HepG2 (cell line): ENCODE results near the gene SEMA6B. TPM values are rescaled to one million over a fixed set of nuclear protein-coding genes. Genes with fewer than 3 reads are reported as not detected.

Experiments
- BRF2 ChIP-seq: sonication (generic); formaldehyde crosslinking; IDR thresholded peaks from 2 replicates; pipeline ENCODE4 v1.8.1; 2022; ENCODE audit warnings: mild to moderate bottlenecking, missing genetic modification reagents
- PRDM10 ChIP-seq: sonication (generic); formaldehyde crosslinking; IDR thresholded peaks from 2 replicates; pipeline ENCODE4 v1.4.0; 2020; ENCODE audit warnings: low read depth, missing genetic modification reagents
- SNAPC2 ChIP-seq: sonication (generic); formaldehyde crosslinking; IDR thresholded peaks from 2 replicates; pipeline ENCODE4 v1.8.1; 2022; ENCODE audit warnings: mild to moderate bottlenecking, missing genetic modification reagents
- ZBTB10 ChIP-seq: sonication (generic); formaldehyde crosslinking; IDR thresholded peaks from 2 replicates; pipeline ENCODE4 v1.4.0; 2020; ENCODE audit warnings: missing genetic modification reagents, borderline replicate concordance
- ZNF567 ChIP-seq: sonication (generic); formaldehyde crosslinking; IDR thresholded peaks from 2 replicates; pipeline ENCODE4 v1.8.1; 2023; ENCODE audit warnings: mild to moderate bottlenecking, missing genetic modification reagents, borderline replicate concordance
- ZNF841 ChIP-seq: sonication (generic); formaldehyde crosslinking; IDR thresholded peaks from 2 replicates; pipeline ENCODE4 v1.8.1; 2023; ENCODE audit warnings: missing genetic modification reagents, borderline replicate concordance
- ZUFSP ChIP-seq: sonication (generic); formaldehyde crosslinking; IDR thresholded peaks from 2 replicates; pipeline ENCODE4 v1.9.0; 2021; ENCODE audit warnings: missing genetic modification reagents, mild to moderate bottlenecking, borderline replicate concordance
- polyA plus RNA-seq, 8 experiments: library from polyadenylated mRNA; depleted of rRNA in 3 of 8; stranded (reverse) in 7 of 8; unstranded in 1 of 8; fragments of >200 nt; fragmentation: Illumina TruSeq in 4 of 8; extraction: Trizol in 4 of 8; gene quantifications; 2 replicates each; pipeline versions ENCODE4 v1.2.1 to v1.2.3, GENCODE V29; 2011 to 2016; ENCODE audit warnings: low read depth in 4 of 8, missing spikeins in 1 of 8, mixed read lengths in 1 of 8; ENCODE audit not compliant: insufficient read depth in 1 of 8
- total RNA-seq, 5 experiments: library from RNA; depleted of rRNA; stranded (reverse); fragments of >200 nt; fragmentation: Illumina TruSeq; extraction: Trizol; gene quantifications; 2 replicates each; pipeline ENCODE4 v1.2.3, GENCODE V29; 2016; ENCODE audit warnings: low read depth in 1 of 5
- TF ChIP-seq, protein P1 (sequence below): sonication (generic); formaldehyde crosslinking; IDR thresholded peaks from 2 replicates; pipeline ENCODE4 v1.5.0; 2020; ENCODE audit warnings: missing genetic modification reagents
- TF ChIP-seq, protein P2 (sequence below): sonication (generic); formaldehyde crosslinking; IDR thresholded peaks from 2 replicates; pipeline ENCODE4 v1.9.0; 2021; ENCODE audit warnings: missing genetic modification reagents, borderline replicate concordance

The SEMA6B gene
- total and polyA plus RNA-seq, 2 of the 13 experiments (the other 11 are each of a cell fraction or from before 2014, with no cell fraction given): 45.5 to 67.1 TPM

DNA sequence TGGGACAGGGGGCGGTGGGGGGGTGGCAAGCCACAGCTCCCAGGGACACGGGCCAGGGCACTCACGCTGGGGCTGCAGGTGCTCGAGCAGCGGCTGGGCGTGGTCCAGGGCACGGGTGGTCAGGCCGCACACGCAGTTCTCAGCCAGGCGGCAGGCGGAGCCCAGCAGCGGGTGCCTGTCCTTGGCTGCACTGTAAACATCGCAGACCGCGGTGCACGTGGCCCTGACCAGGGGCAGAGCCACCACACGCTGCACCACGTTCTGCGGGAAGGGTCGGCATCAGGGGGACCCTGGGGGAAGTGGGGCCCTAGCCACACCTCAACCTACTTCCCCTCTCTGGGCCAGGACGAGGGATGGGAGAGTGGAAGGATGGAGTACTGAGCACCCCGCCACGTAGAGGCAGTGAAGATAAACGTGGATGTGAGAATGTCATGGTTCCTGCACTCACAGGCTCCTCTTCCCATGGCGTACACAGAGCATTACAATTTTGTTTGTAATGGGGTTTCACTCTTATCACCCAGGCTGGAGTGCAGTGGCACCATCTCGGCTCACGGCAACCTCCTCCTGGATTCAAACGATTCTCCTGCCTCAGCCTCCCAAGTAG, 27.8 kb downstream of the SEMA6B start (continued):
- TF ChIP-seq ZBTB10 (CRISPR knock-in tag) (no peak), PRDM10 (CRISPR knock-in tag) (no peak), ZNF567 (CRISPR knock-in tag) (no peak), BRF2 (CRISPR knock-in tag) (no peak), ZUFSP (no peak), ZNF841 (no peak), SNAPC2 (no peak; the same call in 1 of the 2 replicates)
- TF ChIP-seq, protein P1, sequence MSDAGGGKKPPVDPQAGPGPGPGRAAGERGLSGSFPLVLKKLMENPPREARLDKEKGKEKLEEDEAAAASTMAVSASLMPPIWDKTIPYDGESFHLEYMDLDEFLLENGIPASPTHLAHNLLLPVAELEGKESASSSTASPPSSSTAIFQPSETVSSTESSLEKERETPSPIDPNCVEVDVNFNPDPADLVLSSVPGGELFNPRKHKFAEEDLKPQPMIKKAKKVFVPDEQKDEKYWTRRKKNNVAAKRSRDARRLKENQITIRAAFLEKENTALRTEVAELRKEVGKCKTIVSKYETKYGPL: no peak
- TF ChIP-seq, protein P2, sequence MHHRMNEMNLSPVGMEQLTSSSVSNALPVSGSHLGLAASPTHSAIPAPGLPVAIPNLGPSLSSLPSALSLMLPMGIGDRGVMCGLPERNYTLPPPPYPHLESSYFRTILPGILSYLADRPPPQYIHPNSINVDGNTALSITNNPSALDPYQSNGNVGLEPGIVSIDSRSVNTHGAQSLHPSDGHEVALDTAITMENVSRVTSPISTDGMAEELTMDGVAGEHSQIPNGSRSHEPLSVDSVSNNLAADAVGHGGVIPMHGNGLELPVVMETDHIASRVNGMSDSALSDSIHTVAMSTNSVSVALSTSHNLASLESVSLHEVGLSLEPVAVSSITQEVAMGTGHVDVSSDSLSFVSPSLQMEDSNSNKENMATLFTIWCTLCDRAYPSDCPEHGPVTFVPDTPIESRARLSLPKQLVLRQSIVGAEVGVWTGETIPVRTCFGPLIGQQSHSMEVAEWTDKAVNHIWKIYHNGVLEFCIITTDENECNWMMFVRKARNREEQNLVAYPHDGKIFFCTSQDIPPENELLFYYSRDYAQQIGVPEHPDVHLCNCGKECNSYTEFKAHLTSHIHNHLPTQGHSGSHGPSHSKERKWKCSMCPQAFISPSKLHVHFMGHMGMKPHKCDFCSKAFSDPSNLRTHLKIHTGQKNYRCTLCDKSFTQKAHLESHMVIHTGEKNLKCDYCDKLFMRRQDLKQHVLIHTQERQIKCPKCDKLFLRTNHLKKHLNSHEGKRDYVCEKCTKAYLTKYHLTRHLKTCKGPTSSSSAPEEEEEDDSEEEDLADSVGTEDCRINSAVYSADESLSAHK: no peak
